DND-41 (cell line): ENCODE results near the gene TSPO.

Experiments used
- ATAC-seq: fragments of 200-7000 bp; cut with Tn5 transposase; 3 replicates; pipeline ENCODE4 v1.9.1; 2021; ENCODE audit warnings: low read depth; ENCODE audit not compliant: insufficient read depth
- DNase-seq: peaks from one replicate; pipeline ENCODE4 v3.0.0-alpha.2; 2020
- H2AFZ ChIP-seq: 2 replicates; pipeline ENCODE4 v1.6.0; 2012; ENCODE audit warnings: low read depth, low read length
- H3K27ac ChIP-seq: 2 replicates; pipeline ENCODE4 v1.5.1; 2012; ENCODE audit warnings: low read length, inconsistent platforms
- H3K27me3 ChIP-seq: fragments of 200-600 bp; sonication (generic); 2 replicates; pipeline ENCODE4 v1.6.0; 2012; ENCODE audit warnings: low read length, mild to moderate bottlenecking, inconsistent platforms; ENCODE audit not compliant: insufficient read depth, poor library complexity
- H3K36me3 ChIP-seq: 2 replicates; pipeline ENCODE4 v1.5.1; 2012; ENCODE audit warnings: low read length, inconsistent platforms; ENCODE audit not compliant: insufficient read depth
- H3K4me1 ChIP-seq: 2 replicates; pipeline ENCODE4 v1.5.1; 2012; ENCODE audit warnings: mild to moderate bottlenecking, low read length; ENCODE audit not compliant: insufficient read depth
- H3K4me2 ChIP-seq: 2 replicates; pipeline ENCODE4 v1.6.0; 2012; ENCODE audit warnings: mild to moderate bottlenecking, moderate library complexity, low read length, inconsistent platforms; ENCODE audit not compliant: insufficient read depth
- H3K4me3 ChIP-seq, 2 experiments: fragments of 200-600 bp in 1 of 2; shearing (Covaris generic) in 1 of 2; 2 replicates each; pipeline ENCODE4 v1.5.1; 2012 to 2016; ENCODE audit warnings: inconsistent platforms in 2 of 2, low read length in 2 of 2, mild to moderate bottlenecking in 2 of 2, low read depth in 1 of 2, moderate library complexity in 1 of 2
- H3K79me2 ChIP-seq: 2 replicates; pipeline ENCODE4 v1.6.0; 2012; ENCODE audit warnings: low read length, inconsistent platforms; ENCODE audit not compliant: insufficient read depth
- H3K9ac ChIP-seq: 2 replicates; pipeline ENCODE4 v1.6.0; 2012; ENCODE audit warnings: low read depth, mild to moderate bottlenecking, inconsistent platforms, low read length, moderate library complexity
- H3K9me3 ChIP-seq: 2 replicates; pipeline ENCODE4 v1.5.1; 2012; ENCODE audit warnings: low read length, moderate library complexity, mild to moderate bottlenecking, inconsistent platforms; ENCODE audit not compliant: insufficient read depth, severe bottlenecking
- H4K20me1 ChIP-seq: 2 replicates; pipeline ENCODE4 v1.6.0; 2012; ENCODE audit warnings: low read length; ENCODE audit not compliant: insufficient read depth
- CTCF ChIP-seq: IDR thresholded peaks from 2 replicates; pipeline ENCODE4 v1.5.1; 2012; ENCODE audit warnings: borderline replicate concordance, low read length, moderate library complexity, mild to moderate bottlenecking; ENCODE audit not compliant: poor library complexity, severe bottlenecking; ENCODE audit errors: extremely low read depth
- EZH2 ChIP-seq: IDR thresholded peaks from 3 replicates; pipeline ENCODE4 v1.6.1; 2012; ENCODE audit warnings: borderline replicate concordance, low read depth, mild to moderate bottlenecking, moderate library complexity, low read length, inconsistent platforms; ENCODE audit not compliant: severe bottlenecking

TSPO gene

DNA sequence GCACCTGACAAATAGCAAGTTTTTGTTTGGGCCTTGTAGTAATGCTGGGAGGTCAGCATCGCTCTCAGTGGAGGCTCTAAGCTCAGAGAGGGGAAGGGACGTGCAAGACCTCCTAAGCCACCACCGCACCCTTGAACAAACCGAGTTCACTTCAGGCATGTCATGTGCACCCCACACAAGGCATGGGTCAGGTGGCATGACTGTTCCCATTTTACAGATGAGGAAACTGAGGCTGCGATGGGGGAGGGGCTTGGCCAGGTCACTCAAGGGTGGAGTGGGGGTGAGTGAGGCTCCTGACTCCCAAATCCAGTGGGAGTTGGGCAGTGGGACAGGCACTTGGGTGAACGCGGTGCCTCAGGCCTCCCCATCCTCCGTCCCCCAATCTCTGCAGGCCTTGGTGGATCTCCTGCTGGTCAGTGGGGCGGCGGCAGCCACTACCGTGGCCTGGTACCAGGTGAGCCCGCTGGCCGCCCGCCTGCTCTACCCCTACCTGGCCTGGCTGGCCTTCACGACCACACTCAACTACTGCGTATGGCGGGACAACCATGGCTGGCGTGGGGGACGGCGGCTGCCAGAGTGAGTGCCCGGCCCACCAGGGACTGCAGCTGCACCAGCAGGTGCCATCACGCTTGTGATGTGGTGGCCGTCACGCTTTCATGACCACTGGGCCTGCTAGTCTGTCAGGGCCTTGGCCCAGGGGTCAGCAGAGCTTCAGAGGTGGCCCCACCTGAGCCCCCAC, 11.2 kb downstream of the TSPO start:
- no peak overlapping the region for H3K27ac ChIP-seq
- no peaks in the 10 kb centered on the region for H3K4me1 ChIP-seq
- H3K79me2 ChIP-seq, result no peaks in the 10 kb centered on the region
- H3K9ac ChIP-seq, result no peak overlapping the region
- ATAC-seq, result no peak
- DNase-seq, result no peak
- no peaks in the 10 kb centered on the region for H3K9me3 ChIP-seq
- H3K36me3 ChIP-seq, result peaks cover 1% of the 10 kb centered on the region
- peaks cover 6% of the 10 kb centered on the region; the same call in 1 of the 2 replicates for H4K20me1 ChIP-seq
- H2AFZ ChIP-seq, result no peak overlapping the region
- no peak overlapping the region for H3K4me3 ChIP-seq
- H3K4me2 ChIP-seq, result no peak overlapping the region
- no peak for TF ChIP-seq CTCF
- TF ChIP-seq EZH2, result no peak
- no peaks in the 10 kb centered on the region for H3K27me3 ChIP-seq

DNA sequence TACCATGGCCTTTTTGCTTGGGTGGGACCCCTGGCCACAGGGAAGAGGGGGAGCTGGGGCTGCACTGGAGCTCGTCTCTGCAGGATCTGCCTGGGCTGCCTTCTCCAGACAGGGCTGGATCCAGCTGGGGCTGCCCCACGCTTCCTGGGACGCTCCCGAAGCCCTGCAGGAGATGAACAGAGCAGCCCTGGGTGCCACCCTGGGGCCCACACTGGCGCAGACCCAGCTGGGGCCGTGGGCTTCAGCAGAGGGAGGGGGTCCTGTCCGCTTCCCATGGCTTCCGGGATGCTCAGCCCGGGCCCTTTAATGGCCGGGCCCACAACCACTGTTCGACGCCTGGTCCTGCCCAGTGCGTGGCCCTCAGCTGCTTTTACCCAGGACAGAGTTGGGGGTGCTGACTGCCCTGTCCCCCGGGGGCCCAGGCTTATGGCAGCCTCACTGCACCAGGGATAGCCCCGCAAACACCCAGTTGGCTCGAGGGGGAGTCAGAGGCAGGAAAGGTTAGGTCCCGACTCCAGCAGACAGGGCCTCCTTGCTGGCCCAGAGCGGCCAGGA, 12.0 kb downstream of the TSPO start:
- no peak overlapping the region for H2AFZ ChIP-seq
- peaks cover 8% of the 10 kb centered on the region for H3K36me3 ChIP-seq
- no peak overlapping the region for H3K9ac ChIP-seq
- peaks cover 10% of the 10 kb centered on the region; the same call in 1 of the 2 replicates for H4K20me1 ChIP-seq
- H3K4me3 ChIP-seq, result no peak overlapping the region
- DNase-seq (no peak), ATAC-seq (no peak)
- H3K27ac ChIP-seq, result no peak overlapping the region
- H3K9me3 ChIP-seq, result no peaks in the 10 kb centered on the region
- H3K27me3 ChIP-seq, result no peaks in the 10 kb centered on the region
- no peaks in the 10 kb centered on the region for H3K4me1 ChIP-seq
- no peak overlapping the region for H3K4me2 ChIP-seq
- no peak for TF ChIP-seq CTCF
- no peak for TF ChIP-seq EZH2
- no peaks in the 10 kb centered on the region for H3K79me2 ChIP-seq

DNA sequence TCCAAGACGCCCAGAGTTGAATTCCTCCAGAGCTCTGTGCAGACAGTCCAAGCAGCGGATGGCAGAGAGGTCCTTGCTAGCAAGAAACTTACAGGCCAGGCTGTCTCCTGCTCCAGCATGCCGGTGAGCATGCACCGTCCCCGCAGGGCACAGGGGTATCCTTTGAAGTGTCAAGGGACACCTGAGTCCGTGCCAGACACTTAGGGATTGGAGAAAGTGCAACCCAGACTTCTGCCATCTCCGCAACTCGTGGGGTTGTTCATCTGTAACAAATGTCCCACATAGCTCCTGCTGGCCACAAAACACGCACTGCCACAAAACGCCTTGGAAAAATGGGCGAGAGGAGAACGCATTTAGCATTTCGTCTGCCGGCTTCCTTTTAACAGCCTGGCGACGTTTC, 13.3 kb downstream of the TSPO start:
- TF ChIP-seq CTCF, result no peak
- TF ChIP-seq EZH2, result no peak
- Histone ChIP-seq H3K9ac (no peak overlapping the region), H3K4me1 (no peaks in the 10 kb centered on the region), H3K36me3 (peaks cover 22% of the 10 kb centered on the region), H3K4me2 (no peak overlapping the region), H2AFZ (no peak overlapping the region), H3K4me3 (no peak overlapping the region), H3K9me3 (no peaks in the 10 kb centered on the region), H3K27me3 (no peaks in the 10 kb centered on the region), H3K79me2 (no peaks in the 10 kb centered on the region), H3K27ac (no peak overlapping the region), H4K20me1 (peaks cover 10% of the 10 kb centered on the region; the same call in 1 of the 2 replicates)
- ATAC-seq, result peak; percentile 16; the same call in 1 of the 3 replicates
- no peak for DNase-seq
